ENCODE measurements around the gene PRR33.

DNA sequence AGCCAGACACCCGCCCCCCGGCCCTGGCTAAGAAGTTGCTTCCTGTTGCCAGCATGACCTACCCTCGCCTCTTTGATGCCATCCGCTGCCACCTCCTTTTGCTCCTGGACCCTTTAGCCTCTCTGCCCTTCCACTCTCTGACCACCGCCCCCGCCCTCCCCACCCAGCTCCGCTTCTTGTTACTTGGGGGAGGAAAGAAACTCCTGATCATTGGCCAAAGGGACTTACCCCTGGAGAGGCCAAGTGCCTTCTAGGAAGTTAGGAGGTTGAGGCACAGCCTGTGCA lies at the start of gene PRR33:
- TF ChIP-seq POLR2AphosphoS5 (IDR thresholded peaks at IDR 0.05; ENCODE audit: low read depth, low read length) (no peak), TCF7L2 (IDR thresholded peaks at IDR 0.05; ENCODE audit: low read depth, low read length) (no peak)
- TF ChIP-seq, protein P1, sequence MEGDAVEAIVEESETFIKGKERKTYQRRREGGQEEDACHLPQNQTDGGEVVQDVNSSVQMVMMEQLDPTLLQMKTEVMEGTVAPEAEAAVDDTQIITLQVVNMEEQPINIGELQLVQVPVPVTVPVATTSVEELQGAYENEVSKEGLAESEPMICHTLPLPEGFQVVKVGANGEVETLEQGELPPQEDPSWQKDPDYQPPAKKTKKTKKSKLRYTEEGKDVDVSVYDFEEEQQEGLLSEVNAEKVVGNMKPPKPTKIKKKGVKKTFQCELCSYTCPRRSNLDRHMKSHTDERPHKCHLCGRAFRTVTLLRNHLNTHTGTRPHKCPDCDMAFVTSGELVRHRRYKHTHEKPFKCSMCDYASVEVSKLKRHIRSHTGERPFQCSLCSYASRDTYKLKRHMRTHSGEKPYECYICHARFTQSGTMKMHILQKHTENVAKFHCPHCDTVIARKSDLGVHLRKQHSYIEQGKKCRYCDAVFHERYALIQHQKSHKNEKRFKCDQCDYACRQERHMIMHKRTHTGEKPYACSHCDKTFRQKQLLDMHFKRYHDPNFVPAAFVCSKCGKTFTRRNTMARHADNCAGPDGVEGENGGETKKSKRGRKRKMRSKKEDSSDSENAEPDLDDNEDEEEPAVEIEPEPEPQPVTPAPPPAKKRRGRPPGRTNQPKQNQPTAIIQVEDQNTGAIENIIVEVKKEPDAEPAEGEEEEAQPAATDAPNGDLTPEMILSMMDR (IDR thresholded peaks at IDR 0.05) = no peak
- TF ChIP-seq, protein P2, sequence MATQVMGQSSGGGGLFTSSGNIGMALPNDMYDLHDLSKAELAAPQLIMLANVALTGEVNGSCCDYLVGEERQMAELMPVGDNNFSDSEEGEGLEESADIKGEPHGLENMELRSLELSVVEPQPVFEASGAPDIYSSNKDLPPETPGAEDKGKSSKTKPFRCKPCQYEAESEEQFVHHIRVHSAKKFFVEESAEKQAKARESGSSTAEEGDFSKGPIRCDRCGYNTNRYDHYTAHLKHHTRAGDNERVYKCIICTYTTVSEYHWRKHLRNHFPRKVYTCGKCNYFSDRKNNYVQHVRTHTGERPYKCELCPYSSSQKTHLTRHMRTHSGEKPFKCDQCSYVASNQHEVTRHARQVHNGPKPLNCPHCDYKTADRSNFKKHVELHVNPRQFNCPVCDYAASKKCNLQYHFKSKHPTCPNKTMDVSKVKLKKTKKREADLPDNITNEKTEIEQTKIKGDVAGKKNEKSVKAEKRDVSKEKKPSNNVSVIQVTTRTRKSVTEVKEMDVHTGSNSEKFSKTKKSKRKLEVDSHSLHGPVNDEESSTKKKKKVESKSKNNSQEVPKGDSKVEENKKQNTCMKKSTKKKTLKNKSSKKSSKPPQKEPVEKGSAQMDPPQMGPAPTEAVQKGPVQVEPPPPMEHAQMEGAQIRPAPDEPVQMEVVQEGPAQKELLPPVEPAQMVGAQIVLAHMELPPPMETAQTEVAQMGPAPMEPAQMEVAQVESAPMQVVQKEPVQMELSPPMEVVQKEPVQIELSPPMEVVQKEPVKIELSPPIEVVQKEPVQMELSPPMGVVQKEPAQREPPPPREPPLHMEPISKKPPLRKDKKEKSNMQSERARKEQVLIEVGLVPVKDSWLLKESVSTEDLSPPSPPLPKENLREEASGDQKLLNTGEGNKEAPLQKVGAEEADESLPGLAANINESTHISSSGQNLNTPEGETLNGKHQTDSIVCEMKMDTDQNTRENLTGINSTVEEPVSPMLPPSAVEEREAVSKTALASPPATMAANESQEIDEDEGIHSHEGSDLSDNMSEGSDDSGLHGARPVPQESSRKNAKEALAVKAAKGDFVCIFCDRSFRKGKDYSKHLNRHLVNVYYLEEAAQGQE (IDR thresholded peaks at IDR 0.05; ENCODE audit: insufficient read depth in 1 of 2, low read depth in 2 of 2, low read length in 1 of 2) = no peak

All from Panc1 (cell line).